Measurements from ENCODE around the gene HBD.

- TF ChIP-seq CTCF (IDR thresholded peaks at IDR 0.05; ENCODE audit: borderline replicate concordance, extremely low read depth, low read length, poor library complexity, severe bottlenecking): no peak
- no peak for TF ChIP-seq EZH2 (IDR thresholded peaks at IDR 0.05; ENCODE audit: borderline replicate concordance, low read depth, low read length, severe bottlenecking)
These were observed 12.6 kb upstream of the HBD start for GRCh38 chr11:5246772-5247471.

Measured in DND-41 (cell line).